H1 (cell line): ENCODE measurements around the gene MT2A. TPM values are rescaled to one million over a fixed set of nuclear protein-coding genes. Genes with fewer than 3 reads are reported as not detected.
A peak's percentile ranks its signal among the peaks of the same experiment; 100 is the strongest.

ENCODE experiments used
- ASH2L ChIP-seq: fragments of 200-600, 300-600 bp; sonication (generic); IDR thresholded peaks from one replicate; pipeline ENCODE4 v1.7.1; 2017; ENCODE audit warnings: low read length
- BCL11A ChIP-seq, 2 experiments: IDR thresholded peaks; one replicate each; pipeline ENCODE4 v1.6.1; 2011; ENCODE audit warnings: low read depth in 2 of 2, low read length in 2 of 2, mild to moderate bottlenecking in 2 of 2
- KDM1A ChIP-seq: fragments of 200-600, 300-600 bp; sonication (generic); IDR thresholded peaks from 2 replicates; pipeline ENCODE4 v1.7.1; 2016; ENCODE audit warnings: mild to moderate bottlenecking, low read length, borderline replicate concordance
- POLR2AphosphoS5 ChIP-seq: IDR thresholded peaks from 2 replicates; pipeline ENCODE4 v1.6.1; 2011; ENCODE audit warnings: low read depth, low read length
- RAD21 ChIP-seq, 2 experiments: IDR thresholded peaks in 1 of 2; conservative IDR thresholded peaks in 1 of 2; 2 replicates each; pipeline ENCODE4 v1.6.1; 2011; ENCODE audit warnings: low read depth in 2 of 2, low read length in 2 of 2, improper control_type of control experiment in 1 of 2, inconsistent platforms in 1 of 2, mild to moderate bottlenecking in 1 of 2, moderate library complexity in 1 of 2
- SAP30 ChIP-seq: fragments of 300-600 bp; sonication (generic); IDR thresholded peaks from 2 replicates; pipeline ENCODE4 v1.7.1; 2012; ENCODE audit warnings: low read length, moderate library complexity, mild to moderate bottlenecking, inconsistent platforms; ENCODE audit not compliant: insufficient read depth, insufficient replicate concordance
- SRF ChIP-seq: IDR thresholded peaks from 2 replicates; pipeline ENCODE4 v1.6.1; 2011; ENCODE audit warnings: mild to moderate bottlenecking, low read depth, low read length, moderate library complexity
- USF2 ChIP-seq: IDR thresholded peaks from 2 replicates; pipeline ENCODE4 v1.6.1; 2011; ENCODE audit warnings: low read length, improper control_type of control experiment
- polyA plus RNA-seq, 7 experiments: library from polyadenylated mRNA; depleted of rRNA in 3 of 7; stranded (reverse) in 5 of 7; unstranded in 2 of 7; fragments of >200 nt in 5 of 7; fragments of 200-250 nt in 2 of 7; gene quantifications; 1 replicate in 5 of 7; 2 replicates in 1 of 7; 4 replicates in 1 of 7; pipeline versions ENCODE4 v1.2.1 to v1.2.3, GENCODE V29; 2011 to 2013; ENCODE audit warnings: missing spikeins in 2 of 7, mixed read lengths in 2 of 7
- total RNA-seq: library from RNA; stranded (reverse); fragmentation: NEBNext Ultra II Directional; extraction: Animal tissue kit (Norgen Biotek cat#: 25700); gene quantifications from 2 replicates; pipeline ENCODE4 v1.2.1, GENCODE V29; 2021
- TF ChIP-seq, protein P1 (sequence below): fragments of 300-600 bp; sonication (generic); IDR thresholded peaks from 2 replicates; pipeline ENCODE4 v1.7.1; 2012; ENCODE audit warnings: low read length, moderate library complexity, mild to moderate bottlenecking, inconsistent platforms; ENCODE audit not compliant: insufficient replicate concordance

MT2A gene
- total and polyA plus RNA-seq, 2 of the 8 experiments (the other 6 are each of a cell fraction or from before 2014, with no cell fraction given): 9.5 to 30.1 TPM

DNA sequence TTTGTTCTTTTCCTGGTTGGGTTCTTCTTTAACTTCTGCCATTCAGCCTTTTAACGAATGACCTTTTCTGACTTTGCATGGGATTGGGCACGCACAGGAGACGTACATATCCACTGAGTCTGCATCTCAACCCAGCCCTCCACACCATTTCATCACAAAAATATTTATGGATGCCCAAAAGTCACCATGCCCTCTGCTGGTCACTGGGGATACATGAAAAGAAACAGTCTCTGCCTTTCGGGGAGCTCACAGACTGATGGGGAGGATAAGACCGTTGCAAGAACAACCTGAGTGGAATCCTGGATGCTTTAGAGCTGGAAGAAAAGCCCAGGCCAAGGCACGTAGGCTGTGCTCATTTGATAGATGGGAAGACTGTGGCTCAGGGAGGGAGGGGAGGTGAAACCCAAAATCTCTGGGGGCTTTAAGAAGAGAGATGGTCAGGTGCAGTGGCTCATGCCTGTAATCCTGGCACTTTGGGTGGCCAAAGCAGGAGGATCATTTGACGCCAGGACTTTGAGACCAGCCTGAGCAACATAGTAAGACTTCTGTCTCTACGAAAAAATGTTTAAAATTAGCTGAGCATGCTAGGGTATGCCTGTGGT, 7.9 kb upstream of the MT2A start (continued):
- TF ChIP-seq, protein P1, sequence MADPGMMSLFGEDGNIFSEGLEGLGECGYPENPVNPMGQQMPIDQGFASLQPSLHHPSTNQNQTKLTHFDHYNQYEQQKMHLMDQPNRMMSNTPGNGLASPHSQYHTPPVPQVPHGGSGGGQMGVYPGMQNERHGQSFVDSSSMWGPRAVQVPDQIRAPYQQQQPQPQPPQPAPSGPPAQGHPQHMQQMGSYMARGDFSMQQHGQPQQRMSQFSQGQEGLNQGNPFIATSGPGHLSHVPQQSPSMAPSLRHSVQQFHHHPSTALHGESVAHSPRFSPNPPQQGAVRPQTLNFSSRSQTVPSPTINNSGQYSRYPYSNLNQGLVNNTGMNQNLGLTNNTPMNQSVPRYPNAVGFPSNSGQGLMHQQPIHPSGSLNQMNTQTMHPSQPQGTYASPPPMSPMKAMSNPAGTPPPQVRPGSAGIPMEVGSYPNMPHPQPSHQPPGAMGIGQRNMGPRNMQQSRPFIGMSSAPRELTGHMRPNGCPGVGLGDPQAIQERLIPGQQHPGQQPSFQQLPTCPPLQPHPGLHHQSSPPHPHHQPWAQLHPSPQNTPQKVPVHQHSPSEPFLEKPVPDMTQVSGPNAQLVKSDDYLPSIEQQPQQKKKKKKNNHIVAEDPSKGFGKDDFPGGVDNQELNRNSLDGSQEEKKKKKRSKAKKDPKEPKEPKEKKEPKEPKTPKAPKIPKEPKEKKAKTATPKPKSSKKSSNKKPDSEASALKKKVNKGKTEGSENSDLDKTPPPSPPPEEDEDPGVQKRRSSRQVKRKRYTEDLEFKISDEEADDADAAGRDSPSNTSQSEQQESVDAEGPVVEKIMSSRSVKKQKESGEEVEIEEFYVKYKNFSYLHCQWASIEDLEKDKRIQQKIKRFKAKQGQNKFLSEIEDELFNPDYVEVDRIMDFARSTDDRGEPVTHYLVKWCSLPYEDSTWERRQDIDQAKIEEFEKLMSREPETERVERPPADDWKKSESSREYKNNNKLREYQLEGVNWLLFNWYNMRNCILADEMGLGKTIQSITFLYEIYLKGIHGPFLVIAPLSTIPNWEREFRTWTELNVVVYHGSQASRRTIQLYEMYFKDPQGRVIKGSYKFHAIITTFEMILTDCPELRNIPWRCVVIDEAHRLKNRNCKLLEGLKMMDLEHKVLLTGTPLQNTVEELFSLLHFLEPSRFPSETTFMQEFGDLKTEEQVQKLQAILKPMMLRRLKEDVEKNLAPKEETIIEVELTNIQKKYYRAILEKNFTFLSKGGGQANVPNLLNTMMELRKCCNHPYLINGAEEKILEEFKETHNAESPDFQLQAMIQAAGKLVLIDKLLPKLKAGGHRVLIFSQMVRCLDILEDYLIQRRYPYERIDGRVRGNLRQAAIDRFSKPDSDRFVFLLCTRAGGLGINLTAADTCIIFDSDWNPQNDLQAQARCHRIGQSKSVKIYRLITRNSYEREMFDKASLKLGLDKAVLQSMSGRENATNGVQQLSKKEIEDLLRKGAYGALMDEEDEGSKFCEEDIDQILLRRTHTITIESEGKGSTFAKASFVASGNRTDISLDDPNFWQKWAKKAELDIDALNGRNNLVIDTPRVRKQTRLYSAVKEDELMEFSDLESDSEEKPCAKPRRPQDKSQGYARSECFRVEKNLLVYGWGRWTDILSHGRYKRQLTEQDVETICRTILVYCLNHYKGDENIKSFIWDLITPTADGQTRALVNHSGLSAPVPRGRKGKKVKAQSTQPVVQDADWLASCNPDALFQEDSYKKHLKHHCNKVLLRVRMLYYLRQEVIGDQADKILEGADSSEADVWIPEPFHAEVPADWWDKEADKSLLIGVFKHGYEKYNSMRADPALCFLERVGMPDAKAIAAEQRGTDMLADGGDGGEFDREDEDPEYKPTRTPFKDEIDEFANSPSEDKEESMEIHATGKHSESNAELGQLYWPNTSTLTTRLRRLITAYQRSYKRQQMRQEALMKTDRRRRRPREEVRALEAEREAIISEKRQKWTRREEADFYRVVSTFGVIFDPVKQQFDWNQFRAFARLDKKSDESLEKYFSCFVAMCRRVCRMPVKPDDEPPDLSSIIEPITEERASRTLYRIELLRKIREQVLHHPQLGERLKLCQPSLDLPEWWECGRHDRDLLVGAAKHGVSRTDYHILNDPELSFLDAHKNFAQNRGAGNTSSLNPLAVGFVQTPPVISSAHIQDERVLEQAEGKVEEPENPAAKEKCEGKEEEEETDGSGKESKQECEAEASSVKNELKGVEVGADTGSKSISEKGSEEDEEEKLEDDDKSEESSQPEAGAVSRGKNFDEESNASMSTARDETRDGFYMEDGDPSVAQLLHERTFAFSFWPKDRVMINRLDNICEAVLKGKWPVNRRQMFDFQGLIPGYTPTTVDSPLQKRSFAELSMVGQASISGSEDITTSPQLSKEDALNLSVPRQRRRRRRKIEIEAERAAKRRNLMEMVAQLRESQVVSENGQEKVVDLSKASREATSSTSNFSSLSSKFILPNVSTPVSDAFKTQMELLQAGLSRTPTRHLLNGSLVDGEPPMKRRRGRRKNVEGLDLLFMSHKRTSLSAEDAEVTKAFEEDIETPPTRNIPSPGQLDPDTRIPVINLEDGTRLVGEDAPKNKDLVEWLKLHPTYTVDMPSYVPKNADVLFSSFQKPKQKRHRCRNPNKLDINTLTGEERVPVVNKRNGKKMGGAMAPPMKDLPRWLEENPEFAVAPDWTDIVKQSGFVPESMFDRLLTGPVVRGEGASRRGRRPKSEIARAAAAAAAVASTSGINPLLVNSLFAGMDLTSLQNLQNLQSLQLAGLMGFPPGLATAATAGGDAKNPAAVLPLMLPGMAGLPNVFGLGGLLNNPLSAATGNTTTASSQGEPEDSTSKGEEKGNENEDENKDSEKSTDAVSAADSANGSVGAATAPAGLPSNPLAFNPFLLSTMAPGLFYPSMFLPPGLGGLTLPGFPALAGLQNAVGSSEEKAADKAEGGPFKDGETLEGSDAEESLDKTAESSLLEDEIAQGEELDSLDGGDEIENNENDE: no peak
- TF ChIP-seq BCL11A (IDR thresholded peaks at IDR 0.05; ENCODE audit: low read depth in 2 of 2, low read length in 2 of 2) (no peak), ASH2L (no peak), POLR2AphosphoS5 (no peak), SRF (no peak), KDM1A (no peak), USF2 (no peak), SAP30 (no peak), RAD21 (IDR thresholded peaks at IDR 0.05 in 1 of 2, conservative IDR thresholded peaks at IDR 0.05 in 1 of 2; ENCODE audit: low read depth in 2 of 2, low read length in 2 of 2) (peak; percentile 52 to 57)
